Measurements from ENCODE around the gene CCNY.

CCNY gene

DNA sequence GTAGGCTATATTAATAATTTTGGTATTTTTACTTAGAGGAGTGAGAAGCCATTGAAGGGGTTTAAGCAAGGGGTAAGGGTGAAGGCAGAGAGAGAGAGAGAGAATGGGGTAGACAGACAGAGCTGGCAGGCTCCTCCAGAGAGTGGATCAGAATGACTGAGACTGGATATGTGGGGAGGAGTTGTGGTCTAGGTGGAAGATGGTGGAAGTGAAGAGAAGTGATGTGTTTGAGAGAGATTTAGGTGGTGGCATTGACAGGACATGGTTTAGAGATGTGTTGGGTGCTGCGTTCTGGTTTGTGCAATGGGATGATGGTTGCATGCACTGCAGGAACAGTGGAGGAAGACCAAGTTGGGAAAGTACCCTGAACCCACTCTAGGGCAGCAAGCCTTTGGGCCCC lies 92.2 kb downstream of the CCNY start:
- H3K4me3 ChIP-seq (ENCODE audit: control insufficient read depth in 1 of 7, extremely low read depth in 1 of 7, insufficient read depth in 4 of 7, low read depth in 2 of 7, low read length in 6 of 7) = no peak overlapping the region
- H3K4me1 ChIP-seq (ENCODE audit: control extremely low read depth in 1 of 4, control insufficient read depth in 4 of 4, insufficient read depth in 4 of 4, low read length in 3 of 4) = peaks cover 0 to 2% (median 1%) of the 10 kb centered on the region in 4 experiments
- CTCF ChIA-PET = interaction anchor here (0.9 to 2.0 kb wide), 2 partner anchors 11 to 179 kb away, joined by 3 to 7 read pairs; no protein-coding TSS in a partner anchor
- POLR2A ChIA-PET = no interaction called here
- H3K27me3 ChIP-seq (replicated peaks in 2 of 5; ENCODE audit: control insufficient read depth in 4 of 5, insufficient read depth in 5 of 5, low read length in 4 of 5) = no peaks in the 10 kb centered on the region
- H3K36me3 ChIP-seq (ENCODE audit: control insufficient read depth in 4 of 4, insufficient read depth in 4 of 4, low read length in 3 of 4) = no peaks in the 10 kb centered on the region
- WGBS (ENCODE audit: insufficient coverage) = 83% methylated on average over 1 of the region's 1 CpG
- H3K9me3 ChIP-seq (ENCODE audit: control extremely low read depth in 1 of 5, control insufficient read depth in 4 of 5, insufficient read depth in 2 of 5, low read depth in 1 of 5, low read length in 4 of 5) = no peaks in the 10 kb centered on the region
- no peak overlapping the region for H3K27ac ChIP-seq (ENCODE audit: insufficient read depth in 1 of 2, low read depth in 1 of 2, low read length in 2 of 2, poor library complexity in 1 of 2, severe bottlenecking in 2 of 2)
- DNase-seq = no peak

DNA sequence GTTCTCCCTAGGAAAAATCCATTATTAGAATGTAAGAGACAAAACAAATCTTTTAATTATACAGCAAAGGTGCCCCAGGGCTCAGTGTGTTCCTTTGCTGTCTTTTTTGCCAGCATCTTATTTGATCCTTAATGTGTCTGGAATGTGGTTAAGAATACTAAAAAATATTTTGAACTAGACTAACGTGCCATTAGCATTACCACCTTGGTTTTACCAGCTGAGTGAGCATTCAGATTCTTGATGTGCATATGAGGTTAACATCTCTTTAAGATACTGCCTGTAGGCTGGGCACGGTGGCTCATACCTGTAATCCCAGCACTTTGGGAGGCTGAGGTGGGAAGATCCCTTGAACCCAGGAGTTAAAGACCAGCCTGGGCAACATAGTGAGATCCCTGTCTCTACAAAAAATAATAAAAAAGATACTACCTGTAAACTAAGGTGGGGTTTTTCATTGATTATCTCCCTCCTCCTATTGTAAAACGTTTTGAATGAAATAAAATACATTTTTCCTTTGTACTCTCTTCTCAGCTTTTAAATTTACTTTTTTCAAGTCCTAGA lies 96.6 kb downstream of the CCNY start:
- no CpG with 5 or more reads among the region's 3 CpGs for WGBS (ENCODE audit: insufficient coverage)
- peaks cover 0 to 2% (median 0%) of the 10 kb centered on the region in 4 experiments for H3K36me3 ChIP-seq (ENCODE audit: control insufficient read depth in 4 of 4, insufficient read depth in 4 of 4, low read length in 3 of 4)
- H3K4me3 ChIP-seq (ENCODE audit: control insufficient read depth in 1 of 7, extremely low read depth in 1 of 7, insufficient read depth in 4 of 7, low read depth in 2 of 7, low read length in 6 of 7) = no peak overlapping the region
- ChIA-PET CTCF (interaction anchor here (0.9 to 1.8 kb wide), 4 partner anchors 9 to 54 kb away, joined by 3 read pairs; no protein-coding TSS in a partner anchor), POLR2A (no interaction called here)
- H3K9me3 ChIP-seq (ENCODE audit: control extremely low read depth in 1 of 5, control insufficient read depth in 4 of 5, insufficient read depth in 2 of 5, low read depth in 1 of 5, low read length in 4 of 5) = peaks cover 0 to 4% (median 0%) of the 10 kb centered on the region in 5 experiments
- no peak for DNase-seq
- no peak overlapping the region for H3K27ac ChIP-seq (ENCODE audit: insufficient read depth in 1 of 2, low read depth in 1 of 2, low read length in 2 of 2, poor library complexity in 1 of 2, severe bottlenecking in 2 of 2)
- no peaks in the 10 kb centered on the region for H3K27me3 ChIP-seq (replicated peaks in 2 of 5; ENCODE audit: control insufficient read depth in 4 of 5, insufficient read depth in 5 of 5, low read length in 4 of 5)
- peaks cover 0 to 16% (median 7%) of the 10 kb centered on the region in 4 experiments for H3K4me1 ChIP-seq (ENCODE audit: control extremely low read depth in 1 of 4, control insufficient read depth in 4 of 4, insufficient read depth in 4 of 4, low read length in 3 of 4)

DNA sequence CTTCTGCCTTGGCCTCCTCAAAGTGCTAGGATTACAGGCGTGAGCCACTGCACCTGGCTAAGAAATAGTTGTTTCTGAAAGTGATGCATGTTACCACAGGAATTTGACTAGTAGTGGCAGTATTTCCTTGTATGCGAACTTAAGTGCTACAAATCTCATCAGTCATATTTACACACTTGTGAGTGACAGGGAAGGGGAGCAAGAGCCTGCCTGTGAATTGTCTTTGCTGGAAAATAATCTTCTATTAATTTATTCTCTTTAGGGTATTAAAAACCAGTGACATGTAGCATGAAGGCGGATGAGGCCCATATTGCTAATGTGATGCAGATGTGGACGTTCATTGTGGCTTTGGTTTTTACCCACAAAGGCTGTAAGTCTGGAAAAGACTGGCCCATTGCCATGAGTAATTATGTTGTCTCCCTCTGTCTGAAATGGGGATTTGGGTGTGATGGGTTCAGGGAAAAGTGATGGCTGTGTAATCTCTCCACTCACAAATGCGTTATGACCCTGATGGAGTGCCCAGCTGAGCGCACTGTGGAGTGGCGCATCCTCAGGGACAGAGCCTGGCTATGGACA lies 97.6 kb downstream of the CCNY start:
- no peaks in the 10 kb centered on the region for H3K27me3 ChIP-seq (replicated peaks in 2 of 5; ENCODE audit: control insufficient read depth in 4 of 5, insufficient read depth in 5 of 5, low read length in 4 of 5)
- POLR2A ChIA-PET = no interaction called here
- peak; percentile 42 to 84 (median 72) for DNase-seq
- H3K4me3 ChIP-seq (ENCODE audit: control insufficient read depth in 1 of 7, extremely low read depth in 1 of 7, insufficient read depth in 4 of 7, low read depth in 2 of 7, low read length in 6 of 7) = no peak overlapping the region
- CTCF ChIA-PET = no interaction called here
- peaks cover 0 to 16% (median 7%) of the 10 kb centered on the region in 4 experiments for H3K4me1 ChIP-seq (ENCODE audit: control extremely low read depth in 1 of 4, control insufficient read depth in 4 of 4, insufficient read depth in 4 of 4, low read length in 3 of 4)
- peaks cover 0 to 2% (median 0%) of the 10 kb centered on the region in 4 experiments for H3K36me3 ChIP-seq (ENCODE audit: control insufficient read depth in 4 of 4, insufficient read depth in 4 of 4, low read length in 3 of 4)
- H3K9me3 ChIP-seq (ENCODE audit: control extremely low read depth in 1 of 5, control insufficient read depth in 4 of 5, insufficient read depth in 2 of 5, low read depth in 1 of 5, low read length in 4 of 5) = peaks cover 0 to 9% (median 0%) of the 10 kb centered on the region in 5 experiments
- whole genome bisulfite sequencing (ENCODE audit: insufficient coverage) = 50% methylated on average over 2 of the region's 7 CpGs
- H3K27ac ChIP-seq (ENCODE audit: insufficient read depth in 1 of 2, low read depth in 1 of 2, low read length in 2 of 2, poor library complexity in 1 of 2, severe bottlenecking in 2 of 2) = no peak overlapping the region

DNA sequence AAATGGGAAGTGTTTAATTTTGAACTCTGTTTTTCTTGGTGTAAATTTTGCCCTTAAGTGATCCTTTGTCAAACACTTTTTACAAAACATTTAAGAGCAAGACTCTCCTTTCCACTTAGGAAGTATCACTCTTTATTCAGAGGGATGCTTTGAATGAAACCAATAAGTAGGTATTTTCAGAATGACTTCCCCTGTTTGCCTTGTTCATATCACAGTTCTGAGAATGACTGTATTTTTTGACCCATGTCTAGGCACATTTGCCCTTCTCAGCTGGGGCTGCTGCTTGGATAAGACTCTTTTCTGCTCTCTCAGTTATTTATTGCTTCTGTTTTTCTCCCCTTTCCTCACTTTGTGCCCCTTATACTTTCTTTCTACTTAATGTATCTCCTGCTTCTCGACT lies 98.2 kb downstream of the CCNY start:
- CTCF ChIA-PET = interaction anchor here (1.0 kb wide), 1 partner anchor 14 kb away, joined by 3 read pairs; no protein-coding TSS in a partner anchor
- WGBS (ENCODE audit: insufficient coverage) = 100% methylated on average over 1 of the region's 1 CpG
- Histone ChIP-seq H3K9me3 (ENCODE audit: control extremely low read depth in 1 of 5, control insufficient read depth in 4 of 5, insufficient read depth in 2 of 5, low read depth in 1 of 5, low read length in 4 of 5) (peaks cover 0 to 10% (median 0%) of the 10 kb centered on the region in 5 experiments), H3K27me3 (replicated peaks in 2 of 5; ENCODE audit: control insufficient read depth in 4 of 5, insufficient read depth in 5 of 5, low read length in 4 of 5) (no peaks in the 10 kb centered on the region), H3K36me3 (ENCODE audit: control insufficient read depth in 4 of 4, insufficient read depth in 4 of 4, low read length in 3 of 4) (peaks cover 0 to 2% (median 0%) of the 10 kb centered on the region in 4 experiments), H3K4me3 (ENCODE audit: control insufficient read depth in 1 of 7, extremely low read depth in 1 of 7, insufficient read depth in 4 of 7, low read depth in 2 of 7, low read length in 6 of 7) (no peak overlapping the region), H3K4me1 (ENCODE audit: control extremely low read depth in 1 of 4, control insufficient read depth in 4 of 4, insufficient read depth in 4 of 4, low read length in 3 of 4) (peaks cover 0 to 16% (median 7%) of the 10 kb centered on the region in 4 experiments), H3K27ac (ENCODE audit: insufficient read depth in 1 of 2, low read depth in 1 of 2, low read length in 2 of 2, poor library complexity in 1 of 2, severe bottlenecking in 2 of 2) (no peak overlapping the region)
- POLR2A ChIA-PET = no interaction called here
- no peak for DNase-seq

DNA sequence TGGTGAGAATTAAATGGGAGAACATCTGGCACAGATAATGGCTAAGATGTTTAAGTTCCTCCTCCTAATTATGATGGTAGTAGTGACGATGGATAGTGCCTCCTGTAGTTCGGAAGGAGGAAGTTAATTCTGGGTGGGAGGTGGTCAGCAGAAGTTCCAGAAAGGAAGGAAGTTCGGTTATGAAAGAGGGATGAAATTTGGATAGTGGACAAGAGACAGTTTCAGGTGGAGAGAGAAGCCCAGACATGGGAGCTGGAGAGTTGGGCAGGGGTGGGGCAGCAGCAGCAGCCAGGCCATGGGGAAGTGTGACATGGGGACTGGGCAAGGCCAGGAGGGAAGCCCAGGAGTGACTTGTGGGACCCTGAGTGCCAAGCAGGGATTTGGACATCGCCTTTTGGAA lies 99.5 kb downstream of the CCNY start:
- Histone ChIP-seq H3K4me3 (ENCODE audit: control insufficient read depth in 1 of 7, extremely low read depth in 1 of 7, insufficient read depth in 4 of 7, low read depth in 2 of 7, low read length in 6 of 7) (no peak overlapping the region), H3K4me1 (ENCODE audit: control extremely low read depth in 1 of 4, control insufficient read depth in 4 of 4, insufficient read depth in 4 of 4, low read length in 3 of 4) (peaks cover 0 to 16% (median 7%) of the 10 kb centered on the region in 4 experiments), H3K9me3 (ENCODE audit: control extremely low read depth in 1 of 5, control insufficient read depth in 4 of 5, insufficient read depth in 2 of 5, low read depth in 1 of 5, low read length in 4 of 5) (peaks cover 0 to 21% (median 5%) of the 10 kb centered on the region in 5 experiments), H3K36me3 (ENCODE audit: control insufficient read depth in 4 of 4, insufficient read depth in 4 of 4, low read length in 3 of 4) (peaks cover 0 to 4% (median 1%) of the 10 kb centered on the region in 4 experiments), H3K27me3 (replicated peaks in 2 of 5; ENCODE audit: control insufficient read depth in 4 of 5, insufficient read depth in 5 of 5, low read length in 4 of 5) (no peaks in the 10 kb centered on the region), H3K27ac (ENCODE audit: insufficient read depth in 1 of 2, low read depth in 1 of 2, low read length in 2 of 2, poor library complexity in 1 of 2, severe bottlenecking in 2 of 2) (no peak overlapping the region)
- DNase-seq = no peak
- POLR2A ChIA-PET = no interaction called here
- WGBS (ENCODE audit: insufficient coverage) = 96% methylated on average over 2 of the region's 4 CpGs
- CTCF ChIA-PET = interaction anchor here (1.1 to 1.9 kb wide), 2 partner anchors 9 to 24 kb away, joined by 4 to 7 read pairs; no protein-coding TSS in a partner anchor

DNA sequence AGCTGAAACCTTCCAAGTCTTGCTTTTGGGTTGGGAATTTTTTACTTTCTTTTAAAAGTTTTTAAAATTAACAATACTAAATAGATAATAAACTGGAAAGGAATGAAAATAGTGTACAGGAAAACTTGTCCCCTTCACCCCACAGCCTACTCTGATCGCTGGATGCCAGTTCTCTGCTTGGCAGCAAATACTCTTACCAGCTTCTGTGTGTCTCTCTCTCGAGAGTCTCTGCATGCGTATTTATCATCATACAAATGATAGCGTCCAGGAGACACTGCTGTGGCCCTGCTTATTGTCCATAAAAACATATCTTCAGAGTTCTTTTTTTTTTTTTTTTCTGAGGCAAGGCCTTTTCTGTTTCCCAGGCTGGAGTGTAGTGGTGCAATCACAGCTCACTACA lies 101.5 kb downstream of the CCNY start:
- H3K27me3 ChIP-seq (replicated peaks in 2 of 5; ENCODE audit: control insufficient read depth in 4 of 5, insufficient read depth in 5 of 5, low read length in 4 of 5) = no peaks in the 10 kb centered on the region
- WGBS (ENCODE audit: insufficient coverage) = 83% methylated on average over 3 of the region's 4 CpGs
- ChIA-PET POLR2A (no interaction called here), CTCF (interaction anchor here (0.6 kb wide), 1 partner anchor 11 kb away, joined by 3 read pairs; no protein-coding TSS in a partner anchor)
- H3K36me3 ChIP-seq (ENCODE audit: control insufficient read depth in 4 of 4, insufficient read depth in 4 of 4, low read length in 3 of 4) = peaks cover 0 to 4% (median 2%) of the 10 kb centered on the region in 4 experiments
- DNase-seq = no peak
- H3K4me3 ChIP-seq (ENCODE audit: control insufficient read depth in 1 of 7, extremely low read depth in 1 of 7, insufficient read depth in 4 of 7, low read depth in 2 of 7, low read length in 6 of 7) = no peak overlapping the region
- H3K9me3 ChIP-seq (ENCODE audit: control extremely low read depth in 1 of 5, control insufficient read depth in 4 of 5, insufficient read depth in 2 of 5, low read depth in 1 of 5, low read length in 4 of 5) = peaks cover 5 to 38% (median 19%) of the 10 kb centered on the region in 5 experiments
- H3K27ac ChIP-seq (ENCODE audit: insufficient read depth in 1 of 2, low read depth in 1 of 2, low read length in 2 of 2, poor library complexity in 1 of 2, severe bottlenecking in 2 of 2) = no peak overlapping the region
- H3K4me1 ChIP-seq (ENCODE audit: control extremely low read depth in 1 of 4, control insufficient read depth in 4 of 4, insufficient read depth in 4 of 4, low read length in 3 of 4) = peaks cover 0 to 16% (median 7%) of the 10 kb centered on the region in 4 experiments

Measured in common myeloid progenitor, CD34-positive (primary cell).